GM13976 (cell line): Measurements from ENCODE around the gene MSANTD4.
"Not testable (repeated sequence)": the region's sequence is repeated elsewhere in the genome, so short reads cannot be mapped to it uniquely, and the experiment has no call there.

Experiments used
- DNase-seq: peaks from one replicate; pipeline ENCODE4 v3.0.0; 2012; ENCODE audit warnings: low spot score
- in situ Hi-C: fragments of 300-500 bp; cut with MboI; formaldehyde crosslinking; loops from one replicate; pipeline ENCODE4 v1.12.0; 2022; ENCODE audit warnings: low sequenced_read_pairs, mixed read lengths, inconsistent platforms; ENCODE audit not compliant: unreplicated experiment
- TF ChIP-seq, protein P1 (sequence below): IDR thresholded peaks from 2 replicates; pipeline ENCODE4 v1.5.1; 2012; ENCODE audit warnings: borderline replicate concordance, mild to moderate bottlenecking; ENCODE audit not compliant: insufficient read depth; ENCODE audit errors: extremely low read depth, missing control alignments, control extremely low read depth

Gene MSANTD4

GRCh38 chr11:106012744-106013143 is 9.3 kb downstream of the MSANTD4 start:
- TF ChIP-seq, protein P1, sequence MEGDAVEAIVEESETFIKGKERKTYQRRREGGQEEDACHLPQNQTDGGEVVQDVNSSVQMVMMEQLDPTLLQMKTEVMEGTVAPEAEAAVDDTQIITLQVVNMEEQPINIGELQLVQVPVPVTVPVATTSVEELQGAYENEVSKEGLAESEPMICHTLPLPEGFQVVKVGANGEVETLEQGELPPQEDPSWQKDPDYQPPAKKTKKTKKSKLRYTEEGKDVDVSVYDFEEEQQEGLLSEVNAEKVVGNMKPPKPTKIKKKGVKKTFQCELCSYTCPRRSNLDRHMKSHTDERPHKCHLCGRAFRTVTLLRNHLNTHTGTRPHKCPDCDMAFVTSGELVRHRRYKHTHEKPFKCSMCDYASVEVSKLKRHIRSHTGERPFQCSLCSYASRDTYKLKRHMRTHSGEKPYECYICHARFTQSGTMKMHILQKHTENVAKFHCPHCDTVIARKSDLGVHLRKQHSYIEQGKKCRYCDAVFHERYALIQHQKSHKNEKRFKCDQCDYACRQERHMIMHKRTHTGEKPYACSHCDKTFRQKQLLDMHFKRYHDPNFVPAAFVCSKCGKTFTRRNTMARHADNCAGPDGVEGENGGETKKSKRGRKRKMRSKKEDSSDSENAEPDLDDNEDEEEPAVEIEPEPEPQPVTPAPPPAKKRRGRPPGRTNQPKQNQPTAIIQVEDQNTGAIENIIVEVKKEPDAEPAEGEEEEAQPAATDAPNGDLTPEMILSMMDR, result no peak
- no peak for DNase-seq
- in situ Hi-C loops, result no loop called here

DNA sequence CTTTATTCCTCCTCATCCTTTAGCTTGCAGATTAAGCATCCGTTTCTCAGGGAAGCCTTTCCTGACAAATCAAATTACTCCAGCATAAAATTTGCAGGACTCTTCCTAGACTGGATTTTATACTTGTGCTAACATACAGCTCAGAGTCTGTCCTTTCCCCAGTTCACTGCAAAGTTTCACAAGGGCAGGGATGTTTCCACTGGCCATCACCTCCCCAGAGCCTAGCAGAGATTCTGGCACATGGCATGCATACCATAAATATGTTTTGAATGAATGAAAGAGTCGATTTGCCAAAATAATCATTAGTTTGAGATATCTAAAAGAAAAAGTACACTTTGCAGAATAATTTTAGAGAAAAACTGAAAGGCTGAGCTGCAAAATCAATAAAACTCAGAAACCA is 10.6 kb downstream of the MSANTD4 start:
- in situ Hi-C loops, result no loop called here
- DNase-seq, result no peak
- TF ChIP-seq, protein P1, result no peak

DNA sequence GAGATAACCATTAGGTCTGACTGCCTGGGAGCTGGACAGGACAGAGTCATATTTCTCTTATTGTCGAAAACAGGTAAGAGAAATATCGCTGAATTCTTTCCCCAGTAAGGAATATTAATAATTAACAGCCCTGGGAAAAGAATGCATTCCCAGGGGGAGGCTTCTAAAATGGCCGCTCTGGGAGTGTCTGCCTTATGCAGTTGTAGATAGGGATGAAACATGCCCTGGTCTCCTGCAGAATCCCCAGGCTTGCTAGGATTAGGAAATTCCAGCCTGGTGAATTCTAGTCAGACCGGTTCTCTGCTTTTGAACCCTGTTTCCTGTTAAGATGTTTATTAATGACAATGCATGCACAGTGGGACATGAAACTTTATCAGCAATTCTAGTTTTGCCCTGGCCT is 18.9 kb downstream of the MSANTD4 start:
- in situ Hi-C loops, DNase-seq: not testable (repeated sequence)

DNA sequence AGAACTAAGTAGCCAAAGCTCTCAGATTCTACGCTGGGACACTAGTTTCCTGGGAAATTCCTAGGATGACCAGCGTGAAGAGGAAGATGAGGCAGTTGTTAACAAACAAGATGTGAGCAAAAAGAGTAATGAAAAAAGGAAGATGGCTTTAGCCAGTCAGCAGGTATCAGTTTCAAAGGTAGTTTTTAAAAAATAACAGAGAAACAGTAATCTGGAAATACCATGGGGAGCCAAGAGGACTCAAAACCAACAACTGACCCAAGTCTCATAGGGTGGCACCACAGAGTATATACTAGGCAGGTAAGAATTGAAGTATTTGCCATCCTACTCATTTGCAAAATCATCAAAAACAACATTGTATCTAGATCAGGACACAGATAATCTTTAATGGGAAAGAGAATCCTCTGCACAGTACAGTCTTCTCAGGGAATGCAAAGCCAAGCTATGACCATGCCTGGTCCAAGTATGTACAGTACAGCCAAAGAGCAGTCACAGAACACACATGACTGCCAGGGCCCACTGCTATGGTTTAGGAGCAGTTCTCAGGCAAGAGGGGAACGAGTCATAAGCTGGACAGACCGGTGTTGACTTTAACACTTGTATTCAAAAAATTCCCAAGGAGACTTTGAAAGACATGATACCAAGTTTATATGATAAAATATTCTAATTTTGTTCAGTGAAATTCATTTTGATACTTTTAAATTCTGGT is 20.6 kb downstream of the MSANTD4 start:
- TF ChIP-seq, protein P1, result no peak
- in situ Hi-C loops, result no loop called here
- no peak for DNase-seq

- in situ Hi-C loops, result no loop called here
- TF ChIP-seq, protein P1, result no peak
- DNase-seq, result no peak
Measured at GRCh38 chr11:105991888-105992287, 30.2 kb downstream of the MSANTD4 start.

DNA sequence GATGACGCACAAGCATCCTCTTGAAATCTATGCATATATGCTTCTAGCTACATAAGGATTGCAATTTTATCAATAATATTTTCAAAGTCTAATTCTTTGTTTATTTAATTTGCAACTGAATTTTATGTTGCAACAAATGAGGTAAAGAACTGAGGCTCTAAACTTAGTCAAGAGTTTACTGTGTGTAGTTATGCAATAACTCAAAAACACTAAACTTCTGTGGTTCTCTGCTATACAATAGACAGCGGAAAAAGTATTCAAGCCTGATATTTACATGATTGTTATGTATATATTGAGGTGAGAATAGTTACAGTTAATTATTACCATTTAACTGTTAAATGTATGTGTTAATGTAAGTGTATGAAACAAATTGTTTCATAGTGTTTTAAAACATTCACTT is 32.9 kb downstream of the MSANTD4 start:
- TF ChIP-seq, protein P1, result no peak
- in situ Hi-C loops, result no loop called here
- no peak for DNase-seq

DNA sequence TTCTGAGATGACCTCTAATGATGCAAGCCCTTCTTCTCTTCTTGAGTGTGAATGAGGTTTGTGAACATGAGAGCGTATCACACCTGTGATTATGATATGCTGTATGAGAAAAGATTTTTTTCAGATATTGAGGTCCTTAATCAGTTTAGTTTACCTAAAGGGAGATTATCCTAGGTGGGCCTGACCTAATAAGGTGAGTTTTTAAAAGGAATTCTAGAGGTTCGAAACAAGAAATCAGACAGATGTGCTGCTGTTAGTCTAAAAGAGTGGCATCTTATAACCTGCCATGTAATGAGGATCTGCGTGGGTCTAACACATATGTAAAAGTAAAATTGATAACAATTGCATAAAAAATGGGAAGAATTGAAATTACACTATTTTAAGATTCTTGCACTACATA is 33.8 kb downstream of the MSANTD4 start:
- DNase-seq, result no peak
- TF ChIP-seq, protein P1, result no peak
- in situ Hi-C loops, result no loop called here
